Measurements from ENCODE around the gene TTYH3. TPM values are rescaled to one million over a fixed set of nuclear protein-coding genes. Genes with fewer than 3 reads are reported as not detected.

Gene TTYH3
- total and polyA plus RNA-seq, 2 of the 13 experiments (the other 11 are each of a cell fraction or from before 2014, with no cell fraction given): 26.3 to 50.0 TPM

GRCh38 chr7:2670720-2671391, 39.1 kb downstream of the TTYH3 start (continued):
- TF ChIP-seq GLMP (CRISPR knock-in tag; IDR thresholded peaks at IDR 0.05; ENCODE audit: borderline replicate concordance) (no peak), E2F1 (CRISPR knock-in tag; IDR thresholded peaks at IDR 0.05) (peak; percentile 59; the same call in 1 of the 2 replicates), SP1 (IDR thresholded peaks at IDR 0.05) (no peak), SP1 (CRISPR knock-in tag; IDR thresholded peaks at IDR 0.05) (peak; percentile 47; the same call in 1 of the 2 replicates), HMGA1 (CRISPR knock-in tag; conservative IDR thresholded peaks at IDR 0.05) (no peak), HNRNPLL (IDR thresholded peaks at IDR 0.05; ENCODE audit: low read depth, low read length, poor library complexity, severe bottlenecking) (no peak), ZBTB14 (CRISPR knock-in tag; IDR thresholded peaks at IDR 0.05) (no peak), ZBTB39 (CRISPR knock-in tag; IDR thresholded peaks at IDR 0.05) (no peak; the same call in 1 of the 2 replicates), ZNF350 (CRISPR knock-in tag; IDR thresholded peaks at IDR 0.05; ENCODE audit: borderline replicate concordance, low read depth) (no peak), TBX3 (IDR thresholded peaks at IDR 0.05; ENCODE audit: borderline replicate concordance) (no peak), ZNF841 (CRISPR knock-in tag; IDR thresholded peaks at IDR 0.05; ENCODE audit: borderline replicate concordance) (no peak), ZNF337 (CRISPR knock-in tag; IDR thresholded peaks at IDR 0.05; ENCODE audit: borderline replicate concordance, low read depth) (no peak), BORCS8-MEF2B (CRISPR knock-in tag; IDR thresholded peaks at IDR 0.05) (no peak), ZNF10 (CRISPR knock-in tag; IDR thresholded peaks at IDR 0.05; ENCODE audit: borderline replicate concordance, low read depth) (no peak), SUZ12 (IDR thresholded peaks at IDR 0.05; ENCODE audit: low read depth, low read length) (no peak), ZNF264 (CRISPR knock-in tag; IDR thresholded peaks at IDR 0.05) (no peak), JARID2 (CRISPR knock-in tag; IDR thresholded peaks at IDR 0.05; ENCODE audit: insufficient replicate concordance) (no peak), ZSCAN30 (CRISPR knock-in tag; IDR thresholded peaks at IDR 0.05) (no peak), MTF2 (CRISPR knock-in tag; IDR thresholded peaks at IDR 0.05; ENCODE audit: borderline replicate concordance) (peak; percentile 56; the same call in 1 of the 2 replicates), SIN3A (IDR thresholded peaks at IDR 0.05; ENCODE audit: borderline replicate concordance, low read depth, low read length) (no peak), BATF2 (CRISPR knock-in tag; IDR thresholded peaks at IDR 0.05) (no peak), ELF3 (CRISPR knock-in tag; IDR thresholded peaks at IDR 0.05) (peak; percentile 29; the same call in 1 of the 2 replicates)

Data from HepG2 (cell line).